HG03159 (cell line): Measurements from ENCODE around the gene FAM83C.
"Not testable (repeated sequence)": the region's sequence is repeated elsewhere in the genome, so short reads cannot be mapped to it uniquely, and the experiment has no call there.

ENCODE experiments used
- ATAC-seq: cut with Tn5 transposase; IDR thresholded peaks from one replicate; pipeline ENCODE4 v1.9.1; 2021; ENCODE audit warnings: mild to moderate bottlenecking, moderate library complexity; ENCODE audit not compliant: unreplicated experiment

The FAM83C gene

DNA sequence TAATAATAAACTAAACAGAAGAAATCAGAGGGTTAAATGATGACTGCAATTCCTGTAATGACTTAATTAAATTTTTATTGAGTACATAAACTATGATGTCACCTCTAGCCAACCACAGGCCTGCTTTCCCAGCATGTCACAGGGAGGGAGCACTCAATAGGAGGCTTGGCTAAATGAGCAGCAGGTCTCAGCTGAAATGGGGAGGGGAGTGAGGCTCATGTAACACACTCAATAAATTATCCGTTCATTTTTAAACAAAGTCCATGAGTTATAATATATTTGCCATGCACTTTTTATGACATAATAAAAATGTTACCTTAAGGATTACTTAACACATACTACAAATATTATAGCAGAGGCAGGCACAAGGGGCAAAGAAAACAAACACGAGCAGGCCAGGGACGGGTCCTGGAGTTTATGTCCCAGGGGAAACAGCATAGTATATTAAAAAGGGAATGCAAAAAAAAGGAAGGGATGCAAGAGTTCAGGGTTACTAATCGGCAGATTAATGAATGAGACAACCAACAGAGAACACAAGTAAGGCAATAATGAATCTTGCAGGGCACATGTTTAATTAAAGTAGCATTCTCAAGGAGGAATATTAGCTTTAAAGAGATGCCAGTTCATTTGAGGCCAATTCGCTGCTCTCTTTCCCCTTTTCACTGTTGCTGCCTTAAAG lies 27.1 kb upstream of the FAM83C start:
- ATAC-seq = no peak

DNA sequence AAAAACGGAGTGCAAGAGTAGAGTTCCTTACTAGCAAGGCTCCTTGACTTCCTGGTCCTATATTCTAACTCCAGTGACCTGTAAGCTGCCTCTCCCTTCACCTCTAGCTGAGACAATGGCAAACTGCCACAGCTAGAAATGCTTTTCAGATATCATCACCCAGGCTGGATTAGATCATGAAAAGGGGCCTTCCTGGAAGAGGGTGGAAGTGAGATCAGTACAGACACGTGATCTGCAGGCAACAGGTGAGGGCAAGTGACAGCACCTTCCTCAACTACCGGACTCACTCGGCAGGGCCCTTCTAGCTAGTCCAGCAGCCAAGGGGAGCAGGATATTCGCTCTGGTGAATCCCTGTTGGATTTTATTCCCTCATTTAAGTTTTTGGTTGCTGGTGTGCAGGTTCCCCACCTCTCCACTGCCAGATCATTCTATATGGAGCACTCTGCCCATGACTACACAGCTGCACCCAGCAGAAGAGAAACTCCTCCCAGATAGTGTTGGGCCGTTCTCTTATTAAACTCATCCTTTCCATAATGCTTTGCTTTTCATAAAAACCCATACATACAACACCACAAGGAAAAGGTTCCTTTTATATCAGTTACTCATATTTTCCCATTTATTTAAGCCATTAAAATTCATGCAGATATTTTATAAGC lies 26.4 kb upstream of the FAM83C start:
- no peak for ATAC-seq

DNA sequence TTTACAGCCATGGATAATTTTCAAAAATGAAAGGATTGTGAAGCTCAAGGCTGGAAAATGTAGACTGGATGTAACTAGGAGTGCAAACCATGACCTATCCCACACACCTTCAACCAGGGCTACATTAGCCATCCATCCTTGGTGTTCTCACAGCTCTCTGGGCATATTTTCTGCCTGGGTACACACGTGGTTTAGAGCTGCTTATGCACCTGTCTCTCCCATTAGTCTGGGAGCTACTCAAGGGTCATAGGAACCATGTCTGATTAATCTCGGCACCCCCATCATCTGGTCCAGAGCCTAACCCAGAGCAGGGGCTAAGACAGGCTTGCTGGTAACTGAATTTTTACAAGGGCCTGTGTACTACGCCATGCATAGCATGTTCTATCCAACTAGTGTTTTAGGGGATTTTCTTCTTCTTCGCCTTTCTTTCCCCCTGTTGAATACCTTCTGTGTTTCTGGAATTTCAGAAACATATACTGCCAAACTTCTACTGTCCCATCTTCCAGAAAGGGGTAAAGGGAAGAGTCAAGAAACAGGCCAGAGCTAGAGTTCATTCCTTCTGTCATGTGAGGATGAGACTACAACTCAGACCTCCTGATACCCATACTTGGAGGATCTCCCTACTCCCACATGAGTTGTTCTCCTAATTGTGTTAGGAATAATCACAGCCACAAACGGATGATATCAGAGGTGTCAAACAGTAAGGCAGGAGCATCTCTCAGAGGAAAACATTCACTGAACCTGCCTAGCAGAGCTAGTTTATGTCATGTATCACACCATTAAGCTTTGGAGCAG lies 25.4 kb upstream of the FAM83C start:
- no peak for ATAC-seq

DNA sequence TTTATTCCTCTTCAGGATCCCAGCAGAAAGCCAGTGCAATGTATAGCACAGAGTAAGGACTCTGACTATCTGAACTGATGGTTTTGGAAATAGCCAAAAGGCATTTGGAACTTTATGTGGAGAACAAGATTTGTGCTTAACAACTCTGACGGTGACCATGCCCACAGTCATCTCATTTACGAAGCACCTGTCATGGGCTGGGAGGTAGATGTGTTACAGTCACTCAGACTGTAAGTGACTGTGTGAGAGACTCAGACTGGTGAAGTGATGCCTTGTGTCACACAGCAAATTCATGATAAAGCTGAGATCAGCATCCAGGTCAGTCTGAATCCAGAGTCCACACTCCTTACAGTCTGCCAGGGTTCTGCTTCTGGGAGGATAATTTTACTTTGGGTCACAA lies 23.9 kb upstream of the FAM83C start:
- no peak for ATAC-seq

DNA sequence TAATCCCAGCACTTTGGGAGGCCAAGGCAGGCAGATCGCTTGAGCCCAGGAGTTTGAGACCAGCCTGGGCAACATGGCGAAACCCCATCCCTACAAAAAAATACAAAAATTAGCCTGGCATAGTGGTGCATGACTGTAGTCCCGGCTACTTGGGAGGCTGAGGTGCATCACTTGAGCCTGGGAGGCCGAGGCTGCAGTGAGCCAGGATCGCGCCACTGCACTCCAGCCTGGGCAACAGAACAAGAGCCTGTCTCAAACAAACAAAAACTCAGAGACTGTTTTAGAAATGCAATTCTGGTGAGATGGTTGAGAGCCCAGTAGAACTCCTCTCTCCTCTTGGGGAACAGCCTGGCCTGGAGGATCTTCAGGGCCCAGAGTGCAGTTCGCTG lies 23.4 kb upstream of the FAM83C start:
- ATAC-seq = not testable (repeated sequence)

DNA sequence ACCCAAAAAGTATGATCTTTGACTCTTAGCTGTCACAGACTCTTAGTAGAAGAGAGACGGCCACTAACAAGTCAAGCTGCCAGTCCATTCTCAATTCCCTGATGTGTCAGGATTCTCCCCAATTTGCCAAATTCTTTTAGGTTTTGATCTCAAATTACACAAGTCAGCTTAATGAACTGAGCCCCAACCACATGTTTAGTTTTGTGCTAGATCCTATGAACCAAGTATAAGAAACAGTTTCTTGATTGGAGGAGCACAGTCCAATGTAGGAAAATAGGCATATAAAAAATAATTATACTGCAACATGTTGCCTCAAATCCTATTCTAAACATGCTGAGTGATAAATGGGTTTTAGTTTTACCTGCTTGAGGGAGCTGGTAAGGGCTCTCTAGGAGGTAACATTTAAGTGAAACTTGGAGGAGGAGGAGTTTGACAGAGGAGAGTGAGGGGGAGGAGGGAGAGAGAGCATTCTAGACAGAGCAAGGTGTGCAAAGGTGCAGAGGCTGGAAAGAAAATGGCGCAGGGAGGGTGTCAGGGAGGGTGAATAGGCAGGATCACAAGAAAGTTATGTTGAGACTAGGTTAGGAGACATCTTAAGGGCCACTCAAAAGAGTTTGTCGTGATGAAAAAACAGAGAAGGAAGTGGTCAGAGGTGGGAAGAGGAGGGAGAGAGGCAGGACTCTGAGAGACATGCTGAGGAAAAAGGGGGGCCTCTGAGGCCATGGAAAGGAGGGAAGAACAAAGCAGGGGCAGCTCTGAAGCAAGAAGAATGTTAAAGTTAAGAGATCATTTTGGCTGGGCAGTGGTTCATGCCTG lies 22.8 kb upstream of the FAM83C start:
- ATAC-seq = no peak

DNA sequence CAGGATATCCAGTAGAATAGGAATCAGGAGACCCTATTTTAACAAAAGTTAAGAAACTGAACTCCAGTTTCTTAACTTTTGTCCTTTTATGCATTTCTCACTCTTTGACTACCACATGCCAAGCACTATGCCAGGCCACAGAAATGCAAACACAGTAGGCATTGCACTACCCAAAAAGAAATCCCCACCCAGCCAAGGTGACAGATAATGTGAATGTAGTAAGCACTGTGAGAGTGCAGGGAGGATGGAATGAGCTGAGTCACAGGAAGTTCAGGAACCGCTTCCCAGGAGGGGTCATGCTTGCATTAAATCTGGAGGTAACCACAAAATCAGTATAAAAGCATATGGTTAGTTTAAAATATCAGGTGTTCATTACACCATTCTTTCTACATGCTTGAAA lies 20.1 kb upstream of the FAM83C start:
- ATAC-seq = no peak

DNA sequence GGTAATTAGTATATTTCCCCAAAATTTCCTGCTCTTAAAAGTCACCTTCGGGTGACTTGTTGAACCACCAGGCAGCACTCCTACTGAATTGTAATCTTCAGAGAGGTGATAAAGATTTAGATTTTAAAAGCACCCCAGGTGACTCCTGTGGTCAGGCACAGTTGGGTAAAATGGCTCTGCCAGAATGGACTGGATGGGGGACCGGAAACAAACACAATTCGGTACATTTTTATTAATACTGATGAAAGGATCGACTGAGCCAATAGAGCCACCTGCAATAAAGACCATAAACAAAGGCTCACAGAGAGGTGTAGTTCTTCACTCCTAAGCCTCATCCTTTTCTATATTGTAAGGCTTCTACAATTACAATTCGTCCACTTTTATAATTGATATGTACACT lies 19.6 kb upstream of the FAM83C start:
- no peak for ATAC-seq

DNA sequence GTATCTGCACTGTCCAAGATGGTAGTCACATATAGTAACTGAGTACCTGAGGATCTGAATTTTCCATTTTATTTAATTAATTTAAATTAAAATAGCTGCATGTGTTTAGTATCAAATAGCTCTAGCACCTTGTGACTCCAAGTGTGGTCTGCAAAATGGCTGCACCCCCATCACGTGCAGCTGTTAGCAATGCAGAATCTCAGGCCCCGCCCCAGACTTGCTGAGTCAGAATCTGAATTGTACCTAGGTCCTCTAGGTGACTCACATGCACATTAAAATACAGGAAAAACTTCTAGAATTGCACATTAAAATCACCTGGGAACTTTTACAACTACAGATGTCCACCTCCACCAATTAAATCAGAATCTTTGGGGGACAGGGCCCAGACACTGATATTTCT lies 19.2 kb upstream of the FAM83C start:
- no peak for ATAC-seq

DNA sequence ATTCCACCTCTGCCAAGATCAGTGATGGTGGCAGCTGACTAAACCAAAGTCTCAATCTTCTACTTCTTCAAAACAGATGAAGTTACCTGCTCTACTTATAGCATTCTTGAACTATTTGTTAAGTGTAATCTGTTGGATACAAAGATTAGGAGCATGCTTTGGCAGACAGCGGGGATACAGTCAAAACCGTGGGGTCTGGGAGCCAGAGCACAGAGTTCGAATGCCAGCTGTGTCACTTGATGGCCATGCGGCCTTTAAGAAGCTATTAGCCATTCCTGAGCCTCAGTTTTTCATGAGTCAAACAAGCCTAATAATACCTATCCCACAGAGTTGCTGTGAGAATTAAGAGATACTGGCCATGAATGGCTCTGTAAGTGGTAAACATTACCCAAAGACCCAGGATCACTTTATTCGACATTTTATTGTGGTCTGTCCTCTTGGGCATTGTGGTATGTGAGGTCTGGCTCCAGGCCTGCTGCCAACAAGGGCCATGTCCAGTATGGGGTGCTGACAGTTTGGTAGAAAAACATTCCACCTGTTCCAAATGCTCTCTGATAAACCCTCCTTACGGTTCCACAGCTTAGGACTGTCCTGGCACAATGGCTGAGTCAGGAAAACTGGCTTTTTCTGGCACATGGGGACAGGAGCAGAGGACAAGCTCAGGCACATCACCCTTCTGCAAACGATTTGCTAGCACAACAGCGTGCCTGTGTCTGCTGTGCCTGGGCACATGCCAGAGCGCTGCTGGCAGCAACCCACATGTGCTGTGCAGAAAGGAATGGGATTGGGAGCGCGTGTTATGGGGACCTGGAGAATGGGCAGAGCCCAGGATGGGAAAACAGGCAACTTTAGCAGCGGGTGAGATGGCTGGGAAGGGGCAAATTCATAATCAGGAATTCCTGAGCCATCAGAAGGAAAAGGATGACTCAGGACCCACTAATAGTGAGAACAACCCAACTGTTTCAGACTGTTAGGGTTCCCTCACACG lies 15.7 kb upstream of the FAM83C start:
- ATAC-seq = no peak

DNA sequence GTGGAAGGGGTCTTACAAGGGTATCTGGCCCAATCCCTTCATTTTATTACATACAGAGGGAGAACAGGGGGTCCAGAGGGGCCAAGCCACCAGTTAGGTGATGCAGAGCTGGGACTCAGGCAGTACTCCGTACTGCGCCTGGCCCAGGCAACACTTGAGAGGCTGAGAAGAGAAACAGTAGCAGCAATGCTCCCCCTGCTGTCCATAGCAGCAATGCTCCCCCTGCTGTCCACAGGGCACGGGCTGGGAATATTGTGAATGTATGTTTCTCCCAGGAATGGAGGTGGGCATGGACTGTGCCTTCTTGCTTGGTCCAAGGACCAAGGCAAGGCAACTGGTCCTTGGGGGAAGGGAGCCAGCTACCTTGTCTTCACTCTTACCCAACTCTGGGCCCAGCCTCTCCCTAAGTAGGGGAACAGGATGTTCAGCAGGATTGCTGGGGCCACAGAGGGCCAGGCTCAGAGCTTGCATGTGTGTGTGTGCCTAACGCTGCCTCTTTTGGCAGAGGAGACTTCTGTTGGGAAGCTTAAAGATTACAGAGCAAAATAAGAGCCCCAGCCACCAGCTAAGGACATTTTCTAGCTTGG lies 14.8 kb upstream of the FAM83C start:
- ATAC-seq = no peak

DNA sequence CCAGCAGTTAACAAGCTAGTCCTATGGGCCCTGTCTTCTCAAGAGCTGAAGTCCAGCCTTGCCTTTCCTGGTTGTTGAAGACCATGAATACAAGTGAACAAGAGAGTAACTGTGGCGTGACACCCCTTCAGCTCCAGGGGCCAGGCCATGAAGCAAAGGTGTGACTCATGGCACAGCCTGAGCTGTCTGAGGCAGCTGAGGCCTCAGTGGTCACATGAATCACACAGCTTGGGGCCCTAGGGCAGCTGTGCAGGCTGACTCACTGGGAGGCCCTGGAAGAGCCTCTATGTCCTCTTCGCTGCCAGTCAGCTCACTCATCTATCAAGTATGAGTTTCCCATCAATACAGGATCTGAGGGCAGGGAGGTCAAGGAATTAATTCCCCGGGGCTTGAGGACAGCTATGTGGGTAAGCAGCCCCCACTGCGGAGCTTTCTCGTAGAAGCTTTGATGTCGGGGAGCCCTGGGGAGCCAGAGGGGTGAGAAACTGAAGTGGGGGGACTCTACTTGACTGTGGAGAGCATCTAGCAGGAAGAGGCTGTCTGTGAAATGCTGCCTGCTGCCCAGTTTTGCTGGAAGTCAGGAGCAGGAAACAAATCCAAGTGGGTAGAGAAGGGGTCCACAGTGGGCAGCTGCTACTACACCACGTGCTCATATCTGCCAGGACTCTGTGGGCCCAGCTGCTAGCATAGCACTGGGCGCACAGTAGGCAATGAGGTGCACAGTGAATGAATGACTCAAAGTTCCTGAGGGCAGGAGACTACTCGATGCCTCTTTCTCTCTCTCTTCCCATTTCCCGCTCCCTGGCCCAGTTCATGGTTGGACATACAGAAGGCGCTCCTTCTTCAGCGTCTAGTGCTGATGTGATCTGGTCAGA lies 13.7 kb upstream of the FAM83C start:
- ATAC-seq = no peak

DNA sequence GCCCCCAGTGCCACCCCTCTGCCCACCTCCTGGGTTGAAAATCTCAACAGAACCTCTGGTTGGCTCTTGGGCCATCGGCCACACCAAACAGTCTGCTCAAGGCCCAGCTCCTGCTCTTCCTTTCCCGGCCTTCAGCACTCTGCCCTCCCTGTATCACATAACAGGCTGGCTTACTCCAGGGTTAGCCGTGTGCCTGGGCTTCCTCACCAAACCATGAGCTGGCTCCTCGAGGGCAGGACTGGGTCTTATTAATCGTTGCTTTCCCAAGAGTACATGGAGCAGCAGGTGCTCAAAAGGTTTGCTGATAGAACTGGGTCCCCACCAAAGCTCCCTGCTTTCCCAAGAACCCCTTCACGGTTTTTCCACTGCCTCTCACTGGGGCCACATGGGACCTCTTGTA lies 12.7 kb upstream of the FAM83C start:
- no peak for ATAC-seq

DNA sequence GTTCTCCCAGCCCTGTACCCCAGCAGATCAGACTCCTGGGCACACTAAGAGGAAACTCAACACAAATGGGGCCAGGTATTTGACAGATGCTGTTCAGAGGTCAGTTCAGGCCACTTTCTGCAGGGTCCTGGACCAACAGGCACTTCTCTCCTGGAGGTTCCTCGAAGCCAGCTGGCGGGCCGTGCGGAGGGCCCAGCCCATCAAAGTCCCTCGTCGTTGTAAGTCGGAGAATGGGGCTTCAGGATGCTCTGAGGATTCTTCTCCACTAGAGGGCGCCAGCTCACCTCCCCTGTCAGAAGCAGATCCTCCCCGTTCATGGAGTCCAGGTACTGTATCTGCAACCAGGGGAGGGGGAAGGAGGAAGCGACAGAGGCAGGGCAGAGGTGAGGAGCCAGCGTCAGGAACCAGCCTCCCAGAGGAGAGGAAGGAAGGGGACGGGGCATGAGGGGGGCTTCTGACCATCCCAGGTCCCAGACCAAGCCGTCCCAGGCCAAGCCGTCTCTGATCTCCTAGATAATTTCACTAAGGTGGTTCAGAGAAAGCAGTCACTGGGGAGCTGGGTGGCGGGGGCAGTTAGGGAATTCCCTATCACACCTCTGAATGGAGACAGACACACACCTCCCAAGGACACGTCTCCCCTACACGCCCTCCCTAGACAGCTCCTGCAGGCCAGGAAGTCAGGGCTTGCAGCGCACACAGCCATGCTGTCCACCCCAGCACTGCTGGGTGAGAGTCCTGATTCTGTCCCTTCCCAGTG lies 11.7 kb upstream of the FAM83C start:
- ATAC-seq = no peak

DNA sequence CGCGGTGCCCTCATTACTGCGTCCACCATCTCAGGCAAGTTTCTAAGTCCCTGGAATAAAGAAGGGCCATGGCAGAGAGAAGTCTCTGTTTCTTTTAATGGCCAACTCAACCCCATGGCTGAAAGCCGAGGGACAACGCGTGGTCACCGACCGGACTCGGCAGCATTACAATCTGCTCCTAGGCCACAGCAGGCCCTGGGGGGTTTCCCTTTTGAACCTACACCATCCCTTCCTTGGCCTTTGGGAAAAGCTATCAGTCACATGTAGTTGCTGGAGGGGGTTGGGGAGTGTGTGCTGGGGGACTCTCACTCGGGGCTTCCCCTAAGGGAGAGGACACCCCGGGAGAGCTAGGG lies 11.1 kb upstream of the FAM83C start:
- no peak for ATAC-seq

DNA sequence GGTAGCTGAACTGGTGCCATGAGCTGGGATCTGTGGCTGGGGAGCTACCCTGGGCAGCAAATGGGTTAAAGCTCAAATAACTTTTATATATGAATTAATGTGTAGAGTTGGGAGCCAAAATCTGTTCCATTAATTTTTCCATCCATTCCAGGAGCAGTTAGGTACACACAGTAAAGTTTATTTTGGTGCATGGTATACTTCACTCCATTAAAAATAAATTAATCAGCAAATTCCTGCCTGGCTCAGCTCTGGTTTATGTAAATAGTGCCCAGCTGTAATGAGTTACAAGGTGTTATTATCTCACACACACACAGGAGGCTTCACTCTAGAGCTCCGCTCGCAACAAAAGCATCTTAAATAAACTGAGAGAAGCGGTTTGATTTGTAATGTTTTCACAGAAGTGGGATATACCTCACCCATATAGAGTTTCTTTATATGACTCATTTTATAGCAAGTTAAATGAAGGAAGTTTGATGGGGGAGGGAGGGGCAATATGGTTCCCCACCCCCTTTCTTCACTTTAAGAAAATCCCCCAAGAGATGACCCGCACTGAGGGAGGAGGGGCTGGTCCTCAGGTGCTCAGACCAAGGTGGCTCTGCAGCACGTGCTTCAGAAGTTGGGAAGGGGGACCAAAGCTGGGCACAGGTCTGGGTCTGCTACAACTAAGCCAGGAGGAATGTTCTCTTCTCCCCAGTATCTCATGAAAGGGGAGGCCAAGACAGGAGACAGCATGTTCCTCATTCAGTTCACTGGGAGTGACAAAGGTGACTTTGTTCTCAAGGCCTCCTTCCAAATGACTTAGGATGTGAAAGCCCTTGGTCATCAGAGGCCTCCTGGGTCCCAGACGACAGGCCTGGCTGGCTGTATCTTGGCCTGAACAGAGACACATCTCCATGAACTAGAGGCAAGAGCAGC lies 10.5 kb upstream of the FAM83C start:
- no peak for ATAC-seq

DNA sequence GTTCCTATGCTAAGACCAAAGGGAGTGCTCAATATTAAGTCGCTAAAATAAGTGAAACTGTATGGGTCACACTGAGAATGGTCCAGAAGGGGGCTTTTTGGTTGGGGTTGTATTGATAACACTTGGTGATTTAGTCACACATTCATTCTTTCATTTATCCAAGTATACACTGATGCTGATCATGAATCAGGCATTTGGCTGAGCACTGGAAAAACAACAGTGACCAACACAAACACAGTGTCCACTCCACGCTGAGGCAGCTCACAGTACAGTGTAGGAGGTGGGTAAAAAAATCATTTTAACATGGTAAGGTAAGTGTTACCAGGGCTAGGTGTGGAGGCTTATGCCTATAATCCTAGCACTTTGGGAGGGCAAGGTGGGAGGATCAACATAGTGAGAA lies 9.2 kb upstream of the FAM83C start:
- no peak for ATAC-seq
